Naive B cell (primary cell): ENCODE data around the gene GALE. TPM values are rescaled to one million over a fixed set of nuclear protein-coding genes. Genes with fewer than 3 reads are reported as not detected.
"Not testable (repeated sequence)": the region's sequence is repeated elsewhere in the genome, so short reads cannot be mapped to it uniquely, and the experiment has no call there.

Source experiments
- ATAC-seq, 2 donors: fragments of 150-1000 bp; cut with Tn5 transposase; 2 replicates each; pipeline ENCODE4 v1.10.0; 2021; ENCODE audit warnings: low read depth in 2 of 2, mild to moderate bottlenecking in 2 of 2, moderate library complexity in 2 of 2
- DNase-seq: peaks from one replicate; pipeline ENCODE4 v3.0.0; 2022
- H3K27ac Mint-ChIP-seq, 6 donors: one replicate each; pipeline ENCODE4 v1.8.0; 2020 to 2022; ENCODE audit warnings: mild to moderate bottlenecking in 6 of 6, mixed read lengths in 6 of 6, moderate library complexity in 5 of 6, inconsistent platforms in 2 of 6
- H3K27me3 Mint-ChIP-seq, 3 donors: one replicate each; pipeline ENCODE4 v1.8.0; 2021 to 2022; ENCODE audit warnings: mixed read lengths in 3 of 3, mild to moderate bottlenecking in 1 of 3
- H3K36me3 Mint-ChIP-seq, 2 donors: one replicate each; pipeline ENCODE4 v1.8.0; 2020 to 2022; ENCODE audit warnings: mixed read lengths in 2 of 2, inconsistent platforms in 1 of 2, mild to moderate bottlenecking in 1 of 2
- H3K4me1 Mint-ChIP-seq, 3 donors: one replicate each; pipeline ENCODE4 v1.8.0; 2020 to 2022; ENCODE audit warnings: mixed read lengths in 3 of 3, inconsistent platforms in 1 of 3, mild to moderate bottlenecking in 1 of 3, moderate library complexity in 1 of 3
- H3K4me3 Mint-ChIP-seq, 8 donors: one replicate each; pipeline ENCODE4 v1.8.0; 2020 to 2022; ENCODE audit warnings: mild to moderate bottlenecking in 8 of 8, mixed read lengths in 8 of 8, moderate library complexity in 8 of 8, inconsistent platforms in 2 of 8
- H3K9me3 Mint-ChIP-seq, 7 donors: one replicate each; pipeline ENCODE4 v1.8.0; 2020 to 2022; ENCODE audit warnings: mixed read lengths in 7 of 7, mild to moderate bottlenecking in 5 of 7, inconsistent platforms in 2 of 7, moderate library complexity in 1 of 7
- polyA plus RNA-seq, 6 donors: library from polyadenylated mRNA; unstranded; fragments of 300-500 nt; fragmentation: Illumina TruSeq; gene quantifications; one replicate each; pipeline ENCODE4 v1.2.3, GENCODE V29; 2021; ENCODE audit warnings: low read depth in 6 of 6

The GALE gene
- polyA plus RNA-seq, 6 donors from 2014 or later: 3.8 to 7.9 (median 4.3) TPM; not detected in 1

DNA sequence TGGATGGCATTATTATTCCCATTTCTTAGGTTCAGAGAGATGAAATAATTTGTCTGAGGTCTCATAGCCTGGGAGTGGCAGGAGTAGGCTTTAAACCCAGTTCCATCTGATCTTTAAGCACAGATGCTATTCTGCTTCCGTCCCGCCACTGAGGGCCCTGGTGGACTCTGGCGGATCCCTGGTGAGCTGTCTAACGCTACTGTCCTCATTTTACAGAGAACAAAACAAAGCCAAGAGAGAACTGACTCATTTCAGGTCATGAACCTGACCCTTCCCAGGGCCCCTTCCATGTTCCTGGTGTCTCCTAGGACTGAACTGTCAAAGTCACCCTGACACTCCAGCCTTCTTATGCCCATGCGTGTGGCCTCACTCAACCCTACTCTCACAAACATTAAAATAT is 3.1 kb upstream of the GALE start:
- ATAC-seq: no peak
- no peaks in the 10 kb centered on the region for H3K27me3 Mint-ChIP-seq
- no peaks in the 10 kb centered on the region for H3K9me3 Mint-ChIP-seq
- H3K36me3 Mint-ChIP-seq: peaks cover 4 to 16% of the 10 kb centered on the region in 2 donors
- peak overlapping the region in 2 of 8 donors; percentile 35 to 61 for H3K4me3 Mint-ChIP-seq
- DNase-seq: no peak
- H3K4me1 Mint-ChIP-seq: peaks cover 10 to 33% (median 22%) of the 10 kb centered on the region in 3 donors
- peak overlapping the region in 2 of 6 donors; percentile 19 to 43 for H3K27ac Mint-ChIP-seq

DNA sequence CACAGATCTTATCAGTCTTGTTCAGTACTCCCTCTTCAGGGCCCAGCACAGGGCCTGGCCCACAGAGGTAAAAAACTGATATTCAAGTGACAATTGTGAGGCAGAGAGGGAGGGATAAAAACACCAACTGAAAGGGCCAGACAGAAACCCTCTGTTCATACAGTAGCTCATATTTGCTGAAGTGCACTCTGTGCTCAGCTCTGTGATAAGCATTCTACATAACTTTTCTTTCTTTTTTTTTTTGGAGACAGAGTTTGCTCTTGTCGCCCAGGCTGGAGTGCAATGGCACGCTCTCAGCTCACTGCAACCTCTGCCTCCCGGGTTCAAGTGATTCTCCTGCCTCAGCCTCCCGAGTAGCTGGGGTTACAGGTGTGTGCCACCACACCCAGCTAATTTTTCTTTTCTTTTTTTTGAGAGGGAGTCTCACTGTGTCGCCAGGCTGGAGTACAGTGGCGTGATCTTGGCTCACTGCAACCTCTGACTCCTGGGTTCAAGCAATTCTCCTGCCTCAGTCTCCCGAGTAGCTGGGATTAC is 2.3 kb upstream of the GALE start:
- not testable (repeated sequence) for H3K9me3 Mint-ChIP-seq
- peak overlapping the region in 5 of 8 donors; percentile 24 to 84 (median 49) for H3K4me3 Mint-ChIP-seq

DNA sequence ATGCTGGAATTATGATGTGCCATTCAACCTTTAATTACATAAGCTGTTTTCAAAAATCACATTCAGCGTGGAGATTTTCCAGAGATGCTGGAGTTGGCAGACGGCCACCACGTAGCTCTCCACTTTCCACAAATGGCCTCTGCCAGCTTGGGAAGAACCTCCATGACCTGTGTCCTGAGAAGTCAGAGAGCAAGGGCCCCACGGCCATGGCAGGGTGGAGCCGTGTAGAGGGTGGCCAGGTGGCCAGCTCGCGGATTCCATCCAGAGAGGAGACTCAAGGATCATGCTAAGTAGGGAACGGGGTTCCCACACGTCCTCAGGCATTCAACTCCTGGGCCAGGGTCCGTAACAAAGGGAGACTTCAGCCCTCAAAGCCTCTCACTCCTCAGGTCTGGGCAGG is 1.3 kb upstream of the GALE start:
- H3K36me3 Mint-ChIP-seq: peaks cover 0 to 16% of the 10 kb centered on the region in 2 donors
- peak overlapping the region in 4 of 6 donors; percentile 60 to 85 (median 78) for H3K27ac Mint-ChIP-seq
- DNase-seq: no peak

More for the DNA sequence above, 2.3 kb upstream of the GALE start:
- H3K36me3 Mint-ChIP-seq: peaks cover 4 to 16% of the 10 kb centered on the region in 2 donors
- H3K27ac Mint-ChIP-seq: peak overlapping the region in 3 of 6 donors; percentile 47 to 83 (median 65)
- peaks cover 12 to 33% (median 22%) of the 10 kb centered on the region in 3 donors for H3K4me1 Mint-ChIP-seq
- not testable (repeated sequence) for H3K27me3 Mint-ChIP-seq, ATAC-seq, DNase-seq

DNA sequence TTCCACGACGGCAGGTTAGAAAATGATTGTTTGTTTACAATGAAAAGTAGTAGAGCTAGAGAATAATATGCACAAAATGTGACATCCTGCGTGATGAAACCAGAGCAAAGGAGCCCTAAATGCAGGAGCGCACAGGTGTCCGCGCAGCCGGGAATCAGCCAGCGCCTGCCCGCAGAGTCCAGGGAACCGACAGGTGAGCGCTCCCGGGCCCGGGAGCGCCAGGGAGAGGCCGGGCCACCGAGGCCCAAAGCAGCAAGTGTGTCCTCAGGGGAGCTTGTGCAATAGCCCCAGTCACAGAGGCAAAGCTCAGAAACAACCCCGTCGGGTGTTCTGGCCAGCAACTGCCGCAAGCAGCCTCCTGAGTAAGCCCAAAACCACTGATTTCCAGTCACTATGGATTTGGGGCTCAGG is 789 bp upstream of the GALE start:
- H3K9me3 Mint-ChIP-seq: no peaks in the 10 kb centered on the region
- peaks cover 12 to 30% (median 18%) of the 10 kb centered on the region in 3 donors for H3K4me1 Mint-ChIP-seq
- ATAC-seq (no peak), DNase-seq (no peak)
- peaks cover 0 to 16% of the 10 kb centered on the region in 2 donors for H3K36me3 Mint-ChIP-seq
- peak overlapping the region; percentile 84 to 94 (median 91) for H3K4me3 Mint-ChIP-seq
- H3K27ac Mint-ChIP-seq: peak overlapping the region in 5 of 6 donors; percentile 83 to 97 (median 90)
- H3K27me3 Mint-ChIP-seq: no peaks in the 10 kb centered on the region

More for the DNA sequence above, 1.3 kb upstream of the GALE start:
- Mint-ChIP-seq H3K4me3 (peak overlapping the region; percentile 41 to 94 (median 60)), H3K9me3 (no peaks in the 10 kb centered on the region), H3K27me3 (no peaks in the 10 kb centered on the region), H3K4me1 (peaks cover 12 to 33% (median 22%) of the 10 kb centered on the region in 3 donors)
- ATAC-seq: no peak

DNA sequence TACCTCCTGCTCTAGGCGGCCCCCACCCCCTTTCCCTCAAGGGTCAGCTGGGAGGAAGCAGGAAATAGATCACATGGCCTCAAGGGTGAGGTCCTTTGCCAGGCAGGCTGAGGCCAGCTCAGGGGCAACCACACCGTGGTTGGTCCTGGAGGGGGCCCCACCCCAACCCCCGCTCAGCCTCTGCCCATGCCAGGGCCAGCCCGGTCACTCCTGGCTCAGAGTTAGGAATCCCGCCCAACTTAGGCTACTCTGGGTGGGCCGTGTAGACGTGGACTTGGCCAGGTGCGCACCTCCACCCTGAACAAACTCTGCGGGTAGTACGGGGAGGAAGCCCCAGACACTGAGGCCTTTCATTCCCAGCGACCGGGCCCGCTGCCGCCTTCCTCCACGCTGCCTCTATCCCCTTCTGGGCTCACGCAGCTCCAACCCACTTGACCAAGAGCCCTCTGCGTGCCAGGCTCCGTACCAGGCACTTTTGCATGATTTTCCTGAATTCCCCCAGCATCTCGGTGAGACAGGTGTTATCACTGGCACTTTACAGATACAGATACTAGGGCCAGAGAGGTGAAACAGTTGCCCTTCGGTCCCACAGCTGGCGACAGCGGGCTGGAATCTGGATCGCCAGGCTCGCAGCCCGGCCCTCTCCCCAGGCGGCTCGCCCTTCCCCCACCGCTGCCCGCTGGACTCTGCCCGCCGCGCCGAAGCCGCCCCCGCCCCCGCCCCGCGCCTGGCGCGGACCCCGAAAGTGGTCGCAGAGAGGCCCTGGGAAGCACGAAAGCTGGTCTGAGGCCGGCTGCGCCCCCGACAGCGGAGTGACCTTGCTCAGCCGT is 769 bp downstream of the GALE start:
- no peaks in the 10 kb centered on the region for H3K27me3 Mint-ChIP-seq
- H3K4me3 Mint-ChIP-seq: peak overlapping the region; percentile 84 to 94 (median 90)
- DNase-seq (no peak), ATAC-seq (no peak)
- no peaks in the 10 kb centered on the region for H3K9me3 Mint-ChIP-seq
- H3K27ac Mint-ChIP-seq: peak overlapping the region in 3 of 6 donors; percentile 29 to 87 (median 83)
- H3K36me3 Mint-ChIP-seq: peaks cover 0 to 15% of the 10 kb centered on the region in 2 donors
- peaks cover 10 to 18% (median 12%) of the 10 kb centered on the region in 3 donors for H3K4me1 Mint-ChIP-seq

DNA sequence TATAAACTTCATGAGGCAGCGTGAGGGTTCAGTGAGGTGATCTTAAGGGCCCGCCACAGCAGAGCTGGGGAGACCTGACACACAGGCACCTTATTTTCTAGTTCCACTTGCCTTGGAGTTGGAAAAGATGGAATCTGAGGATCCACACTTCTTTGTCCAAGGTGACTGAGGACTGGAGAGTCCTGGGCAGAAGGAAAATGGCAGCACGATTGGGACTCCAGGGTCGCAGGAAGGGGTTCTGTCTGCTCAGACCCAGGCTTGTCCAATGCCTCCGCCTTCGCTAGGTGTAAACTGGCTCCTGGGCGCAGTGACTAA is 1.3 kb downstream of the GALE start:
- H3K27me3 Mint-ChIP-seq: no peaks in the 10 kb centered on the region
- H3K27ac Mint-ChIP-seq: peak overlapping the region in 1 of 6 donors; percentile 88
- no peaks in the 10 kb centered on the region for H3K9me3 Mint-ChIP-seq
- peaks cover 0 to 9% of the 10 kb centered on the region in 2 donors for H3K36me3 Mint-ChIP-seq
- no peak for ATAC-seq
- H3K4me3 Mint-ChIP-seq: peak overlapping the region; percentile 42 to 94 (median 88)
- DNase-seq: no peak
- peaks cover 10 to 21% (median 12%) of the 10 kb centered on the region in 3 donors for H3K4me1 Mint-ChIP-seq

DNA sequence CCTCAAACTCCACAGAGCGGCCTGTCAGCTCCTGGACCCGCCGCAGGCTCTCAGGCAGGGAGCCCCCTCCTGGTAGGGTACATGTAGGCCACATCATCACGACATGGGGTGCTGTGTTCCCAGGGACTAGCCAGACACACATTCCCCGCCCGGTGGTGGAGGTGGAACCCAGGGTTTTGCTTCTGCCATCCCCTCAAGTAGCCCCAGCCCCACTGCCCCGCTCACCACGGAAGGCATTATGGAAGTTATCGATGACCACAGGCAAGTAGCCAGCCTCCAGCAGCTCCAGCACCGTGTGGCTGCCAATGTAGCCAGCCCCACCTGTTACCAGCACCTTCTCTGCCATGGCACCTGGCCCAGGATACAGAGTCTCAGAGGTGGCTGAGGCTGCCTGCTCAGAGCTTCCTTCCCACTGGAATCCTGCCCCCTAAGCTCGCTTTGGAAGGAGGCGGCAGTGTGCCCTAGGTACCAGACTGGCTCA is 1.9 kb downstream of the GALE start:
- no peak for ATAC-seq
- Mint-ChIP-seq H3K4me1 (peaks cover 10 to 21% (median 12%) of the 10 kb centered on the region in 3 donors), H3K36me3 (peaks cover 0 to 8% of the 10 kb centered on the region in 2 donors), H3K27me3 (no peaks in the 10 kb centered on the region), H3K27ac (peak overlapping the region in 1 of 6 donors; percentile 88), H3K9me3 (no peaks in the 10 kb centered on the region), H3K4me3 (peak overlapping the region in 6 of 8 donors; percentile 65 to 94 (median 86))
- no peak for DNase-seq

DNA sequence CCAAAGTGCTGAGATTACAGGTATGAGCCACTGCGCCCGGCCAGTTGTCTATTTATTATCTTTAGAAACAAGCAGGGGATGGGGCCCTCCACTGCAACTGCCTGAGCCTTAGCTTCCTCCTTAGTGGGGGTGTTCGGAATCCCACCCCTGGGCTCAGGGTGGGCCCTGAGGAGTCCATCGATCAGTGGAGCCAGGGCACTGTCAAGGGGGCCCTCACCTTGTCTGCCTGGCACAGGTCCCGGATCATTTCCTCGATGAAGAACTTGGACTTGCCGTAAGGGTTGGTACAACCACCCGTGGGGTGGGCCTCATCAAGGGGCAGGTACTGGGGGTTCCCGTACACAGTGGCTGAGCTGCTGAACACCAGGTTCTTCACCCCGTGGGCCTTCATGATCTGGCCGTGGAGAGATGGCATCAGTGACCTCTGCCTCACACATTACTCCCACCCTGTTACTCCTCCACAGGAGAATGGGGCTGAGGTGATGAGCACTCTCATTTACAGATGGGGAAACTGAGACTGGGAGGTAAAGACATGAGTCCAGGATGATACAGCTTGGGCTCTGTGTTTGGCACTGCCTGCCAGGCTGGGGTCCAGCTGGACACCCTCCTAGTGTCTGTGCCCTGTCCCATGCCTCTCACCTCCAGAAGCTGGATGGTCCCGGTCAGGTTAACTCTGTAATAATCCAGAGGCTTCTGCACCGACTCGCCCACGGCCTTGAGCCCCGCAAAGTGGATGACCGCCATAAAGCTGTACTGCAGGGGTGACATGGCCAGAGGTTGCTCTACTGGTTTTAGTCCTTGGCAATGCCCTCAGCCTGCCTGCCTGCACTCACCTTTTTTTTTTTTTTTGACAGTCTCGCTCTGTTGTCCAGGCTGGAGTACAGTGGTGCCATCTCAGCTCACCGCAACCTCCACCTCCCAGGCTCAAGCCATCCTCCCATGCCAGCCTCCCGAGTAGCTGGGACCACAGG is 2.8 kb downstream of the GALE start:
- H3K9me3 Mint-ChIP-seq: no peaks in the 10 kb centered on the region
- no peaks in the 10 kb centered on the region for H3K27me3 Mint-ChIP-seq
- peaks cover 10 to 30% (median 15%) of the 10 kb centered on the region in 3 donors for H3K4me1 Mint-ChIP-seq
- H3K4me3 Mint-ChIP-seq: peak overlapping the region in 3 of 8 donors; percentile 12 to 94 (median 12)
- ATAC-seq (no peak), DNase-seq (no peak)
- H3K36me3 Mint-ChIP-seq: peaks cover 0 to 8% of the 10 kb centered on the region in 2 donors
- peak overlapping the region in 1 of 6 donors; percentile 73 for H3K27ac Mint-ChIP-seq

DNA sequence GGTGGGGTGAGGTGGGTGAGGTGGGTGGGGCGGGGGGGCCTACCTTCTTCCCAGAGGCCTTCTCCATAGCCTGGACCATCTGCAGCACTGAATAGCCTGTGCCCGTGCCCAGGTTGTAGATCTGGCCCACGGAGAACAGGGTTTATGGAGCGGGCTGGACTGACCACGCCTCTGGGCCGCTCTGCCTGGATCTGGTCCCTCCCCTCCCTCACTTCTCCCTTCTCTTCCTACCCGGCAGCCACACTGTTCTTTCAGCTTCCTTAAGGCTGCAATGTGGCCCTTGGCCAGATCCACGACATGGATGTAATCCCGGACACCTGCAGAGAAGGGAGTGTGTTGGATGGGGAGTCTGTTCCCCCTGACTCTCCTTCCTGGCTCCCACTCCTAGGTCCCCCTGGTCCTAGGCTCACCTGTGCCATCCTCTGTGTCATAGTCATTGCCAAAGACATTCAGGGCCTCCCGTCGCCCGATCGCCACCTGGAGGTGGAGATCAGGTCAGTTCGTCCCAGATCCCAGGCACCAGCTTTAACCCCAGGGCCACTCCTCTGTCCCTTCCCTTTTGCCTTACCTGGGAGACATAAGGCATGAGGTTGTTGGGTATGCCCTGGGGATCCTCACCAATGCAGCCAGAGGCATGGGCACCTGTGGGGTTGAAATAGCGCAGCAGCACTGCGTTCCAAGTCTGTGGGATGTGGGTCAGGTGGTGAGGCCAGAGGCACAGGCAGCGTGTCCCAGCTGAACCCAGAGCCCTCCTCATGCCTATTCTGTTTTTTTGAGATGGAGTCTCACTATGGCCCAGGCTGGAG is 3.9 kb downstream of the GALE start:
- Mint-ChIP-seq H3K27me3 (no peaks in the 10 kb centered on the region), H3K4me3 (peak overlapping the region in 3 of 8 donors; percentile 12 to 65 (median 63)), H3K4me1 (peaks cover 16 to 39% (median 24%) of the 10 kb centered on the region in 3 donors), H3K9me3 (no peaks in the 10 kb centered on the region), H3K36me3 (peaks cover 0 to 8% of the 10 kb centered on the region in 2 donors), H3K27ac (peak overlapping the region in 3 of 6 donors; percentile 34 to 79 (median 60))
- DNase-seq (no peak), ATAC-seq (no peak)

DNA sequence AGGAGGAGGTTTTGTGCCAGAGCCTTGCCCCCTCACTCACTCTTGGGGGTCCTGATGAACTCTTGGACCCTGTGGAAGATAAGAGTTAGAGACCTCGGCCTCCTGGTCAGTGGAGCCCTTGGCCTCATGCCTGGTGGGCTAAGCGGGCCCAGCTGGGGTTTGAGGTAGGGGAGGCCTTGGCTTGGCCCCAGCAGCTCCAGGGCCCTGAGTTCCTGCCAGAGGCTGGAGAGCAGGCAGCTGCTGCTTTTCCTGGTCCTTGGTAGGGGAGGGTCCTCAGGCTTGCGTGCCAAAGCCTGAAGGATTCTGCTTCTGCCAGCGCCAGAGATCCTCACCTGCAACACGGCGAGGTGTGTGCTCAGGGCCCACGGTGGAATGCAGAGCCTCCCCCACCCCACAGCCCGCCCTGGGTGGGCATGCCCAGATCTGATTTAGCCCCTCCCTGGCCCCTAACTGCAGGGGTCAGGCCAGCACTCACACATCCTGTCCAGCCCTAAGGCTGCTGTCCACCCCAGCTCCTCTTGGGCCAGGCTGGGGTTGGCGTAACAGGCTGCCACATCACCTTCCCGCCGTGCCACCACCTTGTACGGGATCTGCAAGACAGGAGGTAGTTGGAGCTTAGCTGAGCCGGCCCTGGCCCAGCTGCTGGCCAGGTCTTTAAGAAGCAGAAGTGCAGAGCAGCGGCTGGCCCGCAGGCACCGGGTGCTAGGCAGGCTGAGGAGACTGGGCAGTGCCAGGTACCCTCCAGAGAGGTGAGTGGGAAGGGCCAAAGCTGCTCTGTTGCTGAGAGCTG is 4.7 kb downstream of the GALE start:
- no peaks in the 10 kb centered on the region for H3K27me3 Mint-ChIP-seq
- DNase-seq: no peak
- no peaks in the 10 kb centered on the region for H3K9me3 Mint-ChIP-seq
- no peak for ATAC-seq
- peaks cover 0 to 8% of the 10 kb centered on the region in 2 donors for H3K36me3 Mint-ChIP-seq
- H3K4me3 Mint-ChIP-seq: peak overlapping the region in 1 of 8 donors; percentile 66
- H3K27ac Mint-ChIP-seq: peak overlapping the region in 2 of 6 donors; percentile 61 to 69
- H3K4me1 Mint-ChIP-seq: peaks cover 23 to 42% (median 28%) of the 10 kb centered on the region in 3 donors

DNA sequence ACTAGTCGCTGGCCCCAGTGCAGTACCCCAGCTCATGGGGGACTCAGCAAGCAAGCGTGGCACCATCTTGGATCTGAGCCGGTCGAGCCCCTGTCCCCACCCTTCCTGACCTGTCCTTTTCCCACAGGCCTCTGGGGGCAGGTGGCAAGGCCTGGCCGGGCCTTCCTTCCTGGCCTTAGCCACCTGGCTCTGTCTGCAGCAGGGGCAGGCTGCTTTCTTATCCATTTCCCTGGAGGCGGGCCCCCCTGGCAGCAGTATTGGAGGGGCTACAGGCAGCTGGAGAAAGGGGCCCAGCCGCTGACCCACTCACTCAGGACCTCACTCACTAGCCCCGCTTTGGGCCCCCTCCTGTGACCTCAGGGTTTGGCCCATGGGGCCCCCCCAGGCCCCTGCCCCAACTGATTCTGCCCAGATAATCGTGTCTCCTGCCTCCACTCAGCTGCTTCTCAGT is 5.8 kb downstream of the GALE start:
- not testable (repeated sequence) for H3K36me3 Mint-ChIP-seq

More for the DNA sequence above, 5.8 kb downstream of the GALE start:
- not testable (repeated sequence) for H3K27me3 Mint-ChIP-seq, H3K9me3 Mint-ChIP-seq, ATAC-seq, DNase-seq
- H3K27ac Mint-ChIP-seq: peak overlapping the region in 2 of 6 donors; percentile 20 to 73
- H3K4me3 Mint-ChIP-seq: peak overlapping the region in 1 of 8 donors; percentile 1
- peaks cover 29 to 45% (median 32%) of the 10 kb centered on the region in 3 donors for H3K4me1 Mint-ChIP-seq
